HG03060 (cell line): ENCODE results near the gene HSDL2.
"Not testable (repeated sequence)": the region's sequence is repeated elsewhere in the genome, so short reads cannot be mapped to it uniquely, and the experiment has no call there.

Source experiments
- ATAC-seq: cut with Tn5 transposase; IDR thresholded peaks from one replicate; pipeline ENCODE4 v1.9.1; 2021; ENCODE audit warnings: low read depth, moderate number of reproducible peaks; ENCODE audit not compliant: unreplicated experiment

HSDL2 gene

GRCh38 chr9:112365257-112365656 is 14.7 kb upstream of the HSDL2 start:
- ATAC-seq, result not testable (repeated sequence)

GRCh38 chr9:112366591-112366990 is 13.3 kb upstream of the HSDL2 start:
- no peak for ATAC-seq

- ATAC-seq, result no peak
These were observed 12.4 kb upstream of the HSDL2 start for GRCh38 chr9:112367465-112367864.

GRCh38 chr9:112369817-112370216 is 10.1 kb upstream of the HSDL2 start:
- no peak for ATAC-seq

- no peak for ATAC-seq
These were observed 8.8 kb upstream of the HSDL2 start for GRCh38 chr9:112371060-112371459.

GRCh38 chr9:112373666-112374065 is 6.2 kb upstream of the HSDL2 start:
- ATAC-seq, result not testable (repeated sequence)

GRCh38 chr9:112374232-112374631 is 5.7 kb upstream of the HSDL2 start:
- not testable (repeated sequence) for ATAC-seq

- ATAC-seq, result no peak
These were observed 4.5 kb upstream of the HSDL2 start for GRCh38 chr9:112375361-112375760.

- no peak for ATAC-seq
These were observed 2.8 kb upstream of the HSDL2 start for GRCh38 chr9:112377087-112377486.

GRCh38 chr9:112377684-112378327 is 2.1 kb upstream of the HSDL2 start:
- ATAC-seq, result no peak

GRCh38 chr9:112378328-112379176 is 1.4 kb upstream of the HSDL2 start:
- no peak for ATAC-seq

- ATAC-seq, result peak; percentile 69
These were observed 469 bp upstream of the HSDL2 start for GRCh38 chr9:112379177-112380101.

- no peak for ATAC-seq
These were observed 915 bp downstream of the HSDL2 start for GRCh38 chr9:112380825-112381221.

- no peak for ATAC-seq
These were observed 2.2 kb downstream of the HSDL2 start for GRCh38 chr9:112382066-112382465.

GRCh38 chr9:112382501-112383364 is 2.8 kb downstream of the HSDL2 start:
- ATAC-seq, result no peak

GRCh38 chr9:112384219-112384618 is 4.3 kb downstream of the HSDL2 start:
- no peak for ATAC-seq

GRCh38 chr9:112384690-112385089 is 4.8 kb downstream of the HSDL2 start:
- no peak for ATAC-seq

- ATAC-seq, result no peak
These were observed 7.2 kb downstream of the HSDL2 start for GRCh38 chr9:112387115-112387514.

- not testable (repeated sequence) for ATAC-seq
These were observed 10.0 kb downstream of the HSDL2 start for GRCh38 chr9:112389897-112390296.
